Activated T-helper 2 cell treated with anti-CD3 and anti-CD28 coated beads, Interferon-gamma antibody, Interleukin-2, Interleukin-4, amounts not matched to agents 10 μg/mL and 5 μg/mL and 100 μg/mL, durations not matched to agents 14 hours and 24 hours and 36 hours (primary cell): ENCODE measurements around the gene INTS7. TPM values are rescaled to one million over a fixed set of nuclear protein-coding genes. Genes with fewer than 3 reads are reported as not detected.

ENCODE experiments used
- DNase-seq: peaks from one replicate; pipeline ENCODE4 v3.0.0; 2021; ENCODE audit warnings: low spot score
- H3K27ac Mint-ChIP-seq: one replicate; pipeline ENCODE4 v1.8.0; 2021; ENCODE audit warnings: mixed read lengths
- H3K27me3 Mint-ChIP-seq: one replicate; pipeline ENCODE4 v1.8.0; 2021; ENCODE audit warnings: low read depth, mixed read lengths
- H3K36me3 Mint-ChIP-seq: one replicate; pipeline ENCODE4 v1.8.0; 2021; ENCODE audit warnings: low read depth, mixed read lengths
- H3K4me1 Mint-ChIP-seq: one replicate; pipeline ENCODE4 v1.8.0; 2021; ENCODE audit warnings: low read depth, mixed read lengths
- H3K4me3 Mint-ChIP-seq: one replicate; pipeline ENCODE4 v1.8.0; 2021; ENCODE audit warnings: low read depth, mild to moderate bottlenecking, moderate library complexity, mixed read lengths
- H3K9me3 Mint-ChIP-seq: one replicate; pipeline ENCODE4 v1.8.0; 2021; ENCODE audit warnings: mixed read lengths
- intact Hi-C: fragments of 100-400 bp; cut with micrococcal nuclease; formaldehyde crosslinking; loops from one replicate; pipeline ENCODE4 v1.15.1; 2023
- total RNA-seq: library from RNA; stranded (reverse); gene quantifications from 2 replicates; pipeline ENCODE4 v1.2.3, GENCODE V29; 2022

Gene INTS7
- total RNA-seq, 1 donor from 2014 or later: 33.3 TPM

DNA sequence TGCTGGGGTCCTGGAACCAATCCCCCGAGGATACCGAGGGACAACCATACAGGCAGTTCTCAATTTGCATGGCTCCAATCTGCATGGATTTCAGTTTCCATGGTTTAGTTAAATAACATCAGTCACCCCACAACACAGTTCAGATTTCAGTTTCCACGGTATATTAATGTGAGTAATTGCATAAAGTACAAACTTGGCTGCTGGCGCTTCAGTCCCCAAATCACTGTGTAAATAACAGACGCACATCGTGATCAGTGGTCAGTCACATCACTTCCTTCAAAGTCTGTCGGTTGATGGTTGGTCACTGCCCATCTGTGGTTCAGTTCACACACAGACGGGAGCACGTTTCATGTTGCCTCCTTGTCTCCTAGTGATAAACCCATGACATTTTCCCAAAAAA lies 138.4 kb downstream of the INTS7 start:
- Mint-ChIP-seq H3K27me3 (peaks cover 30% of the 10 kb centered on the region), H3K27ac (no peak overlapping the region), H3K4me1 (no peaks in the 10 kb centered on the region), H3K36me3 (no peaks in the 10 kb centered on the region), H3K4me3 (no peak overlapping the region), H3K9me3 (no peaks in the 10 kb centered on the region)
- DNase-seq: no peak
- intact Hi-C loops: no loop called here

- peaks cover 30% of the 10 kb centered on the region for H3K27me3 Mint-ChIP-seq
- no peak for DNase-seq
- H3K4me3 Mint-ChIP-seq: no peak overlapping the region
- no peaks in the 10 kb centered on the region for H3K4me1 Mint-ChIP-seq
- no peaks in the 10 kb centered on the region for H3K36me3 Mint-ChIP-seq
- H3K9me3 Mint-ChIP-seq: no peaks in the 10 kb centered on the region
- intact Hi-C loops: no loop called here
- H3K27ac Mint-ChIP-seq: no peak overlapping the region
Observed at GRCh38 chr1:211895126-211895759, 140.1 kb downstream of the INTS7 start.

DNA sequence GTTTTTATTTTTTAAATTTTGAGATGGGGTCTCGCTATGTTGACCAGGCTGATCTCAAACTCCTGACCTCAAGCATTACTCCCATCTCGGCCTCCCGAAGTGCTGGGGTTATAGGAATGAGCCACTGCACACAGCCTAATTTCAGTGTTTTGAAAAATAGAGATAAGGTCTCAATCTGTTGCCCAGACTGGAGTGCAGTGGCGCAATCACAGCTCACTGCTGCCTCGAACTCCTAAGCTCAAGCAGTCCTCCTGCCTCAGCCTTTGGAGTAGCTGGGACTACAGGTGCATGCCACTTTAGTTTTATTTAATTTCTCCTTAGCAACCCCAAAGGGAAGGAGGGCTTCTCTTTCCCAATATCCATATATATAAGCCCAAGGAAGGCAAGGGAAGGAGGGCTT lies 141.0 kb downstream of the INTS7 start:
- no peak for DNase-seq
- peaks cover 30% of the 10 kb centered on the region for H3K27me3 Mint-ChIP-seq
- H3K9me3 Mint-ChIP-seq: no peaks in the 10 kb centered on the region
- H3K36me3 Mint-ChIP-seq: no peaks in the 10 kb centered on the region
- H3K27ac Mint-ChIP-seq: no peak overlapping the region
- intact Hi-C loops: no loop called here
- H3K4me1 Mint-ChIP-seq: no peaks in the 10 kb centered on the region
- H3K4me3 Mint-ChIP-seq: no peak overlapping the region

DNA sequence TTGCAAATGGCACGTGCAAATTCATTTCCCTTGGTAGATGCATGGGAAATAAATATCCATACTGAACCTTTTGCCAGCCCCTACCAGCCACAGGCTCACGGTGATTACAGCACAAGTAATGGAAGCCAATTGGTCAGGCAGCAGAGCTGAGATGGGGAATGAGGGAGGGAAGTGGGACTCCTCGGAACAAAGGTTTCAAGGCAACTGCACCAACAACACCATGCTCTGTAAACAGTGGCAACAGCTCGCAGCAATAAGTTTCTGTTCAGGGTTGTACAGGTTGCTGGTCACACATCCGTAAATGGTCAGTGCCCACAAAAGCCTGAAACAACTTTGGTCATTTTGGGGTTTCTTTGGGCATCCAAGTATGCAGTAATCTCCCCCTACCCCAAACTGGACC lies 142.1 kb downstream of the INTS7 start:
- H3K27me3 Mint-ChIP-seq: peaks cover 23% of the 10 kb centered on the region
- no peak overlapping the region for H3K27ac Mint-ChIP-seq
- no peaks in the 10 kb centered on the region for H3K36me3 Mint-ChIP-seq
- H3K4me1 Mint-ChIP-seq: no peaks in the 10 kb centered on the region
- no peak for DNase-seq
- no peaks in the 10 kb centered on the region for H3K9me3 Mint-ChIP-seq
- intact Hi-C loops: no loop called here
- no peak overlapping the region for H3K4me3 Mint-ChIP-seq

DNA sequence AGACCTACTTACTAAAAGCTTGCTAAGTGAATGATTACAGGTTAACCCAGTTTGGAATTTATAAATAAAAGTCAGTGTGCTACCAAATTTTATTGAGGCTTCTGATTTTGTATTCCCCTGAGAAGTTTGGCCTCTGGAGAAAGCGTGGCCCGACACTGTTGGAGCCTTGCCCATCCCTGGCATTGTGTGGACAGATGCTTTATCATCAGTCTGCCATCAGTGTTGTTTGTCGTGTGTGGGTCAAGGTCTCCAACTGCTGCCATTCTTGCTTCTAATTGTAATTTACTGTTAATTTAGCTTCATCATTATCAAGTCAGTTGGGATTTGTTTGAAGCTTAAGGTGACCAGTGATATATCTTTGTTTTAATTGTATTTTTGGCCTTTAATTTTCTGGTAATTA lies 142.8 kb downstream of the INTS7 start:
- DNase-seq: no peak
- intact Hi-C loops: no loop called here
- Mint-ChIP-seq H3K27me3 (peaks cover 23% of the 10 kb centered on the region), H3K36me3 (no peaks in the 10 kb centered on the region), H3K9me3 (no peaks in the 10 kb centered on the region), H3K4me3 (no peak overlapping the region), H3K4me1 (peaks cover 4% of the 10 kb centered on the region), H3K27ac (no peak overlapping the region)

- peaks cover 18% of the 10 kb centered on the region for H3K27me3 Mint-ChIP-seq
- H3K9me3 Mint-ChIP-seq: no peaks in the 10 kb centered on the region
- DNase-seq: no peak
- H3K27ac Mint-ChIP-seq: no peak overlapping the region
- H3K36me3 Mint-ChIP-seq: no peaks in the 10 kb centered on the region
- intact Hi-C loops: no loop called here
- peaks cover 6% of the 10 kb centered on the region for H3K4me1 Mint-ChIP-seq
- no peak overlapping the region for H3K4me3 Mint-ChIP-seq
Observed at GRCh38 chr1:211891708-211892107, 143.6 kb downstream of the INTS7 start.

Other genes with a start within 250 kb of the INTS7 start
- gene LPGAT1, start 204.8 kb downstream of the INTS7 start, total RNA-seq: 27.8 and 31.1 TPM in 2 replicates
- gene DTL, start 191 bp upstream of the INTS7 start, total RNA-seq: 73.9 and 77.0 TPM in 2 replicates
- 40.4 and 42.1 TPM in 2 replicates for gene PPP2R5A, start 249.9 kb upstream of the INTS7 start, total RNA-seq